IPS-NIHi7 (cell line): ENCODE results near the gene CNPY4.

Experiments used
- DNase-seq: peaks from one replicate; pipeline ENCODE4 v3.0.0; 2012; ENCODE audit warnings: mixed read lengths; ENCODE audit errors: extremely low spot score

CNPY4 gene

GRCh38 chr7:100091411-100092181 is 27.8 kb upstream of the CNPY4 start:
- DNase-seq: no peak

- DNase-seq: no peak
Observed at GRCh38 chr7:100093054-100093453, 26.4 kb upstream of the CNPY4 start.

- DNase-seq: no peak
Observed at GRCh38 chr7:100093498-100093897, 25.9 kb upstream of the CNPY4 start.

DNA sequence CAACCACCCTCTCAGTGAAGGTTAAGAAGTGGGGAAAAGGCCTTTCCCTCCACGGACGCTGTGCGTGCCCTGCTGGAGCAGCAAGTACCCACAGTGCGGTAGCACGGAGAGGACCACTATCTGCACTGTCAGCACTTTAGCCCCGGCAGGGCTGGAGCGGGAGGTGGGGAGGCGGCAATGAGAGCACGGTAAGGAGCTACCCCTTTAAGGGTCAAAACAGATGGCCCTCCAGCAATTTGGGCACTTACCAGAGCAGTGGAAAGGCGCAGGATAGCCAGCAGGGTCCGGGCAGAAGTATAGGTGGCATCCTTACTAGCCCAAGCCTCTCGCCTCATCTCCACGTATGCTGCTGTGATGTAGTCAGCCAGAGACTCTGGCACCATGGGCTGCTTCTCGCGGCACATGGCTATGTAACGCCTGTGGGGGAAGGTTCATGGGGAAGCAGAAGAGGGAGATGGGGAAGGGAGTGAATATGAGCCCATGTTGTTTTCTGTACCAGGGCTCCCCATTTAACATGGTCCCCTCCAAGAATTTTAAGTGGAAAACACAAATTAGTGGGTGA is 25.4 kb upstream of the CNPY4 start:
- no peak for DNase-seq

DNA sequence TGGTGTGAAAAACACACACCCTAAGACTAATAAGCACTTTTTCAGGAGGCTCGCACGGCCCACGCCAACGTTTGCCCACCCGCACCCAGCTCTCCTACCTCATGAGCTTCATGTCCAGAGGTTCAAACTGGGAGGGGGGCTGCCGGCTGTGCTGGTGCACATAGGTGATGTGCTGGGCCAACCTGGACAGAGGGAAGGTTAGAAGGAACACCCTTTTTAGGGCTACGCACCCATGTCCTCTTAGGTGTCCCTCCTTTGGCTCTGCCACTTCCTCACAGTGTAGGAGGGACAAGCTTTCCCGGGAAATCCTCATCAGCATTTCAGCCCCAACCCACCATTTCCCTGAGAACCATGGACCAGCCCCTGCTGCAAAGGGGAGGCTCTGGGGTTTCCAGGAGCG is 24.1 kb upstream of the CNPY4 start:
- no peak for DNase-seq

DNA sequence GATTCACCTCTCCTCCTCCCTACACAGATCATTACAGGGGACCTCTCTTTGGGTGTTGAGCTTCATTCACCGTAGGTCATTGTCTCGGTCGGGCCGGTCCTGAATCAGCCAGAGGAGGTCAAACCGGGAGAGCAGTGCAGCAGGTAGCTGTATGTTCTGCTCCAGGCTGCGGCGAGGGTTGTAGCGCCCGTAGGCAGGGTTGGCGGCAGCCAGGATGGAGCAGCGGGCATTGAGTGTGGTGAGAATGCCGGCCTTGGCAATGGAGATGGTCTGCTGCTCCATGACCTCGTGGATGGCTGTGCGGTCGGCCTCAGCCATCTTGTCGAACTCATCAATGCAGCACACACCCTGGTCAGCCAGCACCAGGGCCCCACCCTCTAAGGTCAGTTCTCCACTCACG is 23.7 kb upstream of the CNPY4 start:
- no peak for DNase-seq

GRCh38 chr7:100098913-100099312 is 20.5 kb upstream of the CNPY4 start:
- no peak for DNase-seq

- no peak for DNase-seq
Observed at GRCh38 chr7:100099452-100099851, 20.0 kb upstream of the CNPY4 start.

- peak; percentile 89 for DNase-seq
Observed at GRCh38 chr7:100100420-100101015, 18.9 kb upstream of the CNPY4 start.

DNA sequence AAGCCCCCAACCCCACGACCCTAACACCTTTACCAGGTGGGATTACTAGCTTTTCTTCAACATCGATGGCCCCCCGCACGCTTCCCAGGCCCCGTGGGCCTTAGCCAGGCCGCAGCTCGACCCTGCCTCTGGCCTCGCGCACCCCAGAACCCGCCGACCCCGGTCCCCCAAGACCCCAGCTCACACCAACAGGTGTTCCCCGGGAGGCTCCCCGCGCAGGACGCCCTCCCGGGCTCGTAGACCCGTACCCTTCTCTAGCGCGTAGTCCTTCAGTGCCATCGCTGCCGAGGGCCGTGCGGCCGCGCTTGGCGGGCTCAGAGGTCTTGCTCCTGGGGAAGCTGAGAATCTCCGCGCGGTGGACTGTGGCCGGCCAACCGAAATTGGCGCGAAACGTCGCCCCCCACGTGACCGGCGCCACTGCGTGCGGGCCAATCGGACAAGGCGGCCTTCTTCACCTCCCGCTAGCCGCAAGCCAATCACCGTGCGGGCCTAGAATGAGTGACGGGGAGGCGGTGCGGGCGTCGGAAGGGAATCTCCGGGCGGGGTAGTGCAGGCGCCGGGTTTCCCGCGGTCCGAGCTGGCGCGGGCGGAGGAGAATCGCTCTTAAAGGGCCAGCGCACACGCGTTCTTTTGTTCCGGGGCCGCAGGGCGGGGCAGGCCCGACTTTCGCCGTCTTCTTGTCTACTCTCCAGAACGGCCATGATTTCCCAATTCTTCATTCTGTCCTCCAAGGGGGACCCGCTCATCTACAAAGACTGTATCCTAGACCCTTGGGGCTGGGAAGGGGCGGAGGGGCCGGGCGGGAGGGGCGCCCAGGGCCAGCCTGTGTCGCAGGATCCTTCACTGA is 18.2 kb upstream of the CNPY4 start, which contains the start of the genes AP4M1 and MCM7:
Gene AP4M1, plus strand, starts transcription at position 628 of the 847 bp plus-strand sequence. Its CDS starts 72 bp downstream, at position 700.
Gene MCM7, minus strand, starts transcription at position 382 of the 847 bp plus-strand sequence. Its CDS starts 103 bp downstream, at position 279.
- peak; percentile 97 for DNase-seq

DNA sequence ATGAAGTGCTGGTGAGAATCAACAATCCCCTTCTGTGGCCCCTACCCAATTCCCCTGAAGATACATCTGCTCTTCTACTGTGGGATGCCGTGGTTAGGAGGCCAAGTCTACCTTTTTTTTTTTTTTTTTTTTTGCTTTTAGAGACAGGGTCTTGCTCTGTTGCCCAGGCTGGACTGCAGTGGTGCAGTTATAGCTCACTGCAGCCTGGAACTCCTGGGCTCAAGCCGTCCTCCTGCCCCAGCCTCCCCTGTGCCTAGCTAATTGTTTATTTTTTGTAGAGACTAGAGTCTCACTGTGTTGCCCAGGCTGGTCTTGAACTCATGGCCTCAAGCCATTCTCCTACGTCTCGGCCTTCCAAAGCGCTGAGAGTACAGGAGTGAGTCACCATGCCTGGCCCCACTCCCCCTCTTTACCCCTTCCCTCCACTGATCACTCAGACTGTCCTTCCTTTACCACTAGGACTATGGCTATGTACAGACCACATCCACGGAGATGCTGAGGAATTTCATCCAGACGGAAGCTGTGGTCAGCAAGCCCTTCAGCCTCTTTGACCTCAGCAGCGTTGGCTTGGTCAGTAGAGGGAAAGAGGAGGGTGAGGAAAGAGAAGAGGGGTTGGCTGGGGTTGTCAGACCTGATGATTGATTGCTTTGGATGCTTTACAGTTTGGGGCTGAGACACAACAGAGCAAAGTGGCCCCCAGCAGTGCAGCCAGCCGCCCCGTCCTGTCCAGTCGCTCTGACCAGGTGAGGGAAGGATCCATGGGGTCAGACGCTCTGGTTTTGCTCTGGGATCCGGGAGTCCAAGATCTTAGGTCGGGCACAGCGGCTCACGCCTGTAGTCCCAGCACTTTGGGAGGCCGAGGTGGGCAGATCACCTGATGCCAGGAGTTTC is 16.2 kb upstream of the CNPY4 start:
- DNase-seq: no peak

- no peak for DNase-seq
Observed at GRCh38 chr7:100105534-100105933, 13.9 kb upstream of the CNPY4 start.

GRCh38 chr7:100106633-100107032 is 12.8 kb upstream of the CNPY4 start:
- no peak for DNase-seq

DNA sequence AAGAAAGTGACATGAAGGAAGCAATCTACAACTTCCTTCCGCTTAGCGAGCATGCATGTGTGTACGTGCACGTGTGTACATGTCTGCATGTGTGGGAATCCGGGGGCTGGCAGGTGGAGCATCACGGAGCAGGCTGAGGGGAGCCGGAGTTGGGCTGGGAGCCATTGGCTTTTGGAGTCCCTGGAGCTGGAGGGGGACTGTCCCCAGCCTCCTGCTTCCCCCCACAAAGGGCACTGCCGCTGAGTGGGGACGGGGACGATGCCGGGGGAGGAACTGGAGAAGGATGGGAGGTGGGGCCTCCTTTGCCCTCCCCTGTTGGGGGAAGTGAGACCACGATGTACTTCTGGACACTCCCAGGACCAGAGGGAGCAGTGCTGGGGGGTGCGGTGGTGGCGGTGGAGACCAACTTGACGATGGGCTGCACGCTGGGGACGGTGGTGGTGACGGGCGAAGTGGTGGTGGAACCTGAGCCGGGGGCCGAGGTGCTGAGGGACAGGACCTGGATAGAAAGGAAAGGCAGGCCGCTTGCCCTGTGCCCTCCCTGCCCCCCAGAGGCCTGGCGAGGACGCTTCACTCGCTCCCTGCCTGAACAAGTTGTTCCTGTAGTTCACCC is 12.2 kb upstream of the CNPY4 start:
- DNase-seq: no peak

- no peak for DNase-seq
Observed at GRCh38 chr7:100107890-100108289, 11.5 kb upstream of the CNPY4 start.

GRCh38 chr7:100109521-100110163 is 9.8 kb upstream of the CNPY4 start:
- no peak for DNase-seq

GRCh38 chr7:100111156-100111555 is 8.3 kb upstream of the CNPY4 start:
- no peak for DNase-seq

DNA sequence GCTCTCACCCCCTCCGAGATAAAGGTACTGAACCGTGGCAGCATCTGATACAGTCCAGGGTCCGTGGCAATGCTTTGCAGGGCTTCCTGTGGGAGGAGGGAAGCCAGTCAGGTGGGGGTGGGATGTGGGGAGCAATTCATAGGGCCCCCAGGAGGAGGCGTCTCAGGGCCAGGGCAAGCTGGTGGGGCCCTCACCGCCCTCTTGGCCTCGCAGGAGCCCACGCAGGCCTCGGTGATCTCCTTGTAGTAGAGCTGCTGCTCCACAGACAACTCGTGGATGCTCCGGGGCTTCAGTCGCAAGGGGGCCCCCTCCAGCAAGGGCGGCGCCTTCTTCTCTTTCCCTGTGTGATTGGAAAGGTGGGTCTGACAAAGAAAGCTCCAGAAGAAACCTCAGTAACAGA is 7.5 kb upstream of the CNPY4 start:
- DNase-seq: no peak

DNA sequence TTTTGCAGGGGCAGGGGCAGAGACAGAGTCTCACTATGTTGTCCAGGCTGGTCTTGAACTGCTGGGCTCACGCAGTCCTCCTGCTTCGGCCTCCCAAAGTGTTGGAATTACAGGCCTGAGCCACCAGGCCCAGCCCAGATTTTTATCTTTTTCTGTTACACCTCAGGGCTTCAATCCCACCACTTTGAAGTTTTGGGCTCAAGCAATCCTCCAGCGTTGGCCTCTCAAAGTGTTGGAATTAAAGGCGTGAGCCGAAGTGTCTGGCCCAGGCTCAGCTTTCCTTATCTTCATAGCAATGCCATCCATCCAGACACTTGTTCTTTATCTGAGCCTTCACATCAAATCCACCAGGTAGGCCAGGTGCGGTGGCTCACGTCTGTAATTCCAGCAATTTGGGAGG is 4.4 kb upstream of the CNPY4 start:
- no peak for DNase-seq
